SW480 (cell line): ENCODE measurements around the gene NOP9.

ENCODE experiments used
- DNase-seq: peaks from one replicate; pipeline ENCODE4 v3.0.0-alpha.2; 2016; ENCODE audit warnings: low spot score

NOP9 gene

DNA sequence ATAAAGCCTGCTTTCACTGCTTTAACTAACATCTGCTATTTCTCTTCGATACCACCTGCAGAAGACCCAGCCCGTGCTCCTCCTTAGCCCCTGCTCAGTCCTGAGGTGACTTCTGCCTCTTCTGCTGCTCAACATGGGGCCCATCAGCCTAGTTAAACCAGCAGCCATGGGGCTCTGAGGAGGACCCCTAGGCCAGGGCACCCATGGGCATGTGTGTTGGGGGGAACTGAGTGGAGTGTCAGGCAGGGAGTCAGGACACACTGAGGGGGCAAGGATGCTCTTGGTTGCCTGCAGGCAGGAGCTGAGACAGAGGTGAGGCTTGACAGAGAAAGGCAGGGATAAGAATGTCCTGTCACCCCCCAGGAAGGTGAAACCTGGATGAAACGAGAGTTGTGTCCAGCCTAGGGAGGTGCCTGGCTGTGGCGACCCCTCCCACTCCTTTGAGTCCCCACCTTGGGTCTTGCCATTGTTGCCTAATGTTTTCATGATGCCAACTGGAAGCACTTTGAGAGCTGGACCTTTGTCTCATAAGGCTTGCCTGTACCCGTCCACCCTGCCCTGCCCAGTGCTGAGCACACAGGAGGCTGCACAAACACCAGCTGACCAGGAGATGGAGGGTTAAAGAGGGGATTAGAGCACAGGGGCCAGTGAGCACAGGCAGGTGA, 15.7 kb upstream of the NOP9 start:
- DNase-seq, result no peak

DNA sequence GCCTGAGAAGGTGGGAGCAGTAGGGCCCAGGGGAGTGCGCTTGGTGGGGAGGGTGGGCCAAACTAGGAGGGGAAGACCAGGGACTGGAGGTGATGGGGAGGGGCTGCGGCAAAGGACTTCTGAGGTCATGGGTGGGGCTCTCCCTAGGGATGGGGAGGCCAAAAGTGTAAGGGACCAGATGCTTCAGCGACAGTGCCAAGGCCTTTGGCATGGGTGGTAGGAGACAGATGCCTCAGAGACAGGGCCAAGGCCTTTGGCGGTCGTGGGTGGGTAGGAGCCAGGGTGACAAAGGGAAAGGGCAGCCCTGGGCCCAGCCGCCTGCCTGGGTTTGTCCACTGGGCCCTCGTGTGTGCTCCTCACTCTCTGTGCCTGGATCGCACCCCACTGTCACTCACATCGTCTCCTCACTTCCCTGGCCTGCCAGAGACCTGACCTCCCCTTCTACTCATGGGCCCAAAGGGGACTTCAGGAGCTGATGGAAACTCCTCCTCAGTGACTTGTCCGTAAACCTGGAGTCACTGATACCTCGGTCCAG, 15.1 kb upstream of the NOP9 start:
- no peak for DNase-seq

DNA sequence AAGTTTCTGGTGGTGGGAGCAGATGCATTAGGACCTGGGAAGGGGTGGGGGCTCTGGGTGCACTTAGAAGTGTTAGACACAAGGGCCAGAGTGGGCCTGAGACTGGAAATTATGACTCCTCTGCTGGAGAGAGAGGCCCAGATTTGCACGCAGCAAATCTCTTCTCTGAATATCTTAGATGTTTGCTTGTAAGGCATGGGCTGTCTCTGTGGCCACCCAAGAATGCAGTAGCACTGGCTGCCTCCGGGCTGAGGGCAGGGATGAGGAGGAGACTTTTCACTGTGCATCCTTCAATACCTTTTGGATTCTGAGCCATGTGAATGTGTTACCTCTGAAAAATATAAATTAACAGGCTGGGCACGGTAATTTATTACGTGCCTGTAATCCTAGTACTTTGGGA, 14.3 kb upstream of the NOP9 start:
- DNase-seq, result no peak

DNA sequence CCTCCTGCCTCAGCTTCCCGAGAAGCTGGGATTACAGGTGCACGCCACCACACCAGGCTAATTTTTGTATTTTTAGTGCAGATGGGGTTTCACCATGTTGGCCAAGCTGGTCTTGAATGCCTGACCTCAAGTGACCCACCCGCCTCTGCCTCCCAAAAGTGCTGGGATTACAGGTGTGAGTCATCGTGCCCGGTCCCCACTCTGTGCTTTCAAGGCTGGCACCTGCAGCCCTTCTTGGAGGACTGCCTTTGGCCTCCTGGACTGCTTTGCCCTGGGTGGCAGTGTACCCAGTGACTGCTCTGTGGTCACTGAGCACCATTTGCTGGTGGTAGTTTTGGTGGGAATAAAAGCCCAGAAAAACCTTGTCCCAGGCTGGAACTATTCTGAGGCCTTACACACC, 12.7 kb upstream of the NOP9 start:
- no peak for DNase-seq

DNA sequence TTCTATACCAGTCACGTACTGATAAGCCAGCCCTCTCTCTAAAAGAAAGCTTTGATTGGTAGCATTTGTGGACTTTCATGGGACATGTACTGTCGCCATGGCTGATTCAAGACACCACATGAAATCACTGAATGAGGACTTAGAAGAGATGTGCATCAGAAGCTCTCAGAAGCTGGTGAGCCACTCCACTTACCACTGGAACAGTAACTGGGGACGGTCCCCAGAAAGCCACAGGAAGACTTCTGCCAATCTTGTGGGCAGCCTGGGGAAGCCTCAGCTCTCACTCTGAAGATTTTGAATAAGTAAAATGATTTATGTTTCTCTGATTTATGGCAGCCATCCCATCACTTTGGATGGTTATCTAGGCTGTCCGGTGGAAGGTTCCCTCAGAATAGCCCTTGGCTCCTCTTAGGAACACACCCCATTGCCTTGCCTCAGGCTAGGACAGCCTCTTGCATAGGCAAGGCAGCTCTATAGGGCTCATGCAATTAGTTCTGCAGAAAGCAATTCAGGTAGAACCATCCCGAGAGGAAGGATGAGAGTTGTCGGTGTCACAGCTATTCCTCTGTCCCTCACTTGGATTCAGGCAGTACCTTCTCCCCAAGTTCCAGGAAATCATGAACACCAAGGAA, 9.9 kb upstream of the NOP9 start:
- DNase-seq, result no peak

DNA sequence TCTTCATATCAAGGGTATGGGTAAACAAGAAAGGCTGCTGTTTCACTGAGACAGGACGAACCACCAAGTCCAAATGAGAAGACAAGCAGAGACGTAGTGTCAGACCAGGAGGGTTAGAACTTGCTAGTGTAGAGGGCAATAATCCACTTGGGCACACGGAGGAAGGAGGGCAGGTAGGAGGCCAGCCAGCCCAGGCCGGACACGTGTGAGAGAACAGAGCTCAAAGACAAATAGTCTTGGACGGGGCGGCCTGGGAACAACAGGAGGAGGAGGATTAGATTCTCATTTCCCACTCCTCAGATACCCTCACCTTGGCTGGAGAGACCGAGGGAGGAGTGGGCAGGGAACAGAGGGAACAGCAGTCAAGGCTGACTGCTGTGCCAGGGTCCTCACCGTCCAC, 8.9 kb upstream of the NOP9 start:
- no peak for DNase-seq

DNA sequence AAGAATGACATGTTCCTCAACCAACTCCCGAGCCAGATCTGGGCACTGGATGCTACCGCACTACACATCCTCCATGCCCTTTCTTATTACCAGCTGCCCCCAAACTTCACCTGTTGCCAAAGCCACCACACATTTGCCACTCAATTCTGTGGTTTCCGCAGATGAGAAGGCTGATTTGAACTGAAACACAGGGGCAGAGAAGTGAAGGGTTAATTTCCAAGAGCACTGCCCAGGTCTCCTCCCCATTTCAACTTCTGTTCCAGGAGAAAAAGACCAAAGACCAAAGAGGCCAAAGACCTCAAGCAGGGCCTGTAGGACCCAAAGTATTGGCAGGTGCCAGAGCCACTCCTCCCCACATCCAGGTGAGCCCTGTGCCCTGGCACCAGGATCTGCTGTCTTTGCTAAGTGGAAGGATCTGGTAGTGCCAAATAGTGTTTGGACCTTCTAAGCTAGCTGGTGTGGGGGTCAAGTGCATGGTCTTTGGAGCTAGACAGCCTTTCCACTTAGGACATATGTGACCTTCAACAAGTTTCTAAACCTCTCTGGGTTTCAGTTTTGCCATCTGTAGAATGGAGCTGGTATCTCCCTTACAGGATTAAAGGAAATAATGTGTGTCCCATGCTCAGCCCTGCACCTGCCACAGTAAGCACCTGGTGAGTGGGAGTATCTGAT, 8.1 kb upstream of the NOP9 start:
- DNase-seq, result no peak

DNA sequence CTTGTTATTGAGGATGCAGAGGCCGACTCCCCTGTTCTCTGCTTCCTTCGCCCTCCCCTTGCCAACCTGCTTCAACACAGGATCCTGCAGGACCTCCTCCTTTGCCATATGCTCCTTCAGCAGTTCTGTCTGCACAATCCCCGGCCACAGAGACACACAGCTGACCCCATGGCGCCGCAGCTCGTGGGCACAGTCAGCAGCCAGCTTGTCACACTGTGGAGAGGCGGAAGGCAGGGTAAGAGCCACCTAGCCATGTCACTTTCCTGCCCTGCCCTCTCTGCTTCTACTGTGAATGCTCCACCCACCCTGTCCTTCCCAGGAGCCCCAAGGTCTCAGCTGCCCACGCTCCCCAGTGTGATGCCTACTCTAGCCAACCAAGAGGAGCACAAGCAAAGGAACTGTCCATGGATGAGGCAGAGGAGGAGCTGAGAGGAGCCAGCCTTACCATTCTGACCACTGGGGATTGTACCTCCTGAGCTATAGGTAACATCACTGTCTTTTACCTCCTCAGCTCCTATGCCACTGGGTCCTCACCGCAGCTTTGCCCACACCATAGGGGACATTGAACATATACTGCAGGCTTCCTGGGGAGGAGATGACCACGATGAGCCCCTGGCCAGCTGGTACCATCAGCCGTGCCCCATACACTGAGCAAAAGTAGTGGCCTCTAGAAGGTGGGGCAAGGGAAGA, 7.4 kb upstream of the NOP9 start:
- DNase-seq, result no peak

DNA sequence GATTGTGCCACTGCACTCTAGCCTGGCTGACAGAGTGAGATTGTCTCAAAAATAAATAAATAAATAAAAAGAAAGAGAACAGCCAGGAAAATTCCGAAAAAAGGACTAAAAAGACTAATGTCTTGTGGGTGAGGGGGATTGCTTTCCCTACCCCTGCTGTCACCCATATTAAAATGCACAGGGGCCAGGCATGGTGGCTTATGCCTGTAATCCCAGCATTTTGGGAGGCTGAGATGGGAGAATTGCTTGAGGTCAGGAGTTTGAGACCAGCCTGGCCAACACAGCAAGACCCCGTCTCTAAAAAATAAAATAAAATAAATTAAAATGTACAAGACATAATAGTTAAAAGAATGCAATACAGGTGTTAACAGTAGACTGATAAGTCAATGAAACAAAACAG, 6.1 kb upstream of the NOP9 start:
- DNase-seq, result no peak

DNA sequence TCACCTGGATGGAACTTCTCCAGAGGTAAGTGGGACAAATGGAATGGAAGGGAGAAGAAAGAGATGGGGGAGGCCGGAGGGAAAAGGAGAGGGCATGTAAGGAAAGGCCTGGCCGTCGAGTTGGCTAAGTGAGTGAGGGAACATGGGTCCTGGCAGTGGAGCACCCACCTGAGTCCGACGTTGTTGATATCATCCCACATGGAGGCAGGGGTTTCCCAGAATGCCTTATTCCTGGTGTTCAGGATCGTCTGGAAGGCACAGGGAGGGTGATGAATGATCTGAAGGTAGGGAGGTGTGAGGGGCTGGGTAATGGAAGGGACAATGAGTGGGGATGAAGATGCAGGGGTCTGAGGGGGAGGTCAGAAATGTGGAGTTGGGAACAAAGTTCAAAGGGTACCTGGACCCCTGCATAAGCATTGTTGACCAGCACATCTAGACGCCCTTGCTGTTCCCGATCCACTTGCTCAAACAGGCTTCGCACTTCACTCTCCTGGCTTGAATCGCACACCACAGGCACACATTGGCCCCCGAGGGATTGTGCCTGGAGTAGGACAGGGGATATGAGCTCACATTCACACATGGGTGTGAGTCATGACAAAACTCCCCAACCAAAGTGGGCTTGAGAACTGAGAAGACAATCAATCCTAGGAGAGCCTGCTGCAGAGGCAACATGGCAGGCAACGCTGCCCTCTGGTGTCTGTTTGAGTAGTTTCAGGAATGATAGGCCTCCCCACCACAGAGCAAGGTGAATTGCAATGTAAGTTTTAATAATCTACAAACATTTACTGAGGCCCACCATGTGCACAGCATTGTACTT, 3.1 kb upstream of the NOP9 start:
- peak; percentile 71 for DNase-seq

DNA sequence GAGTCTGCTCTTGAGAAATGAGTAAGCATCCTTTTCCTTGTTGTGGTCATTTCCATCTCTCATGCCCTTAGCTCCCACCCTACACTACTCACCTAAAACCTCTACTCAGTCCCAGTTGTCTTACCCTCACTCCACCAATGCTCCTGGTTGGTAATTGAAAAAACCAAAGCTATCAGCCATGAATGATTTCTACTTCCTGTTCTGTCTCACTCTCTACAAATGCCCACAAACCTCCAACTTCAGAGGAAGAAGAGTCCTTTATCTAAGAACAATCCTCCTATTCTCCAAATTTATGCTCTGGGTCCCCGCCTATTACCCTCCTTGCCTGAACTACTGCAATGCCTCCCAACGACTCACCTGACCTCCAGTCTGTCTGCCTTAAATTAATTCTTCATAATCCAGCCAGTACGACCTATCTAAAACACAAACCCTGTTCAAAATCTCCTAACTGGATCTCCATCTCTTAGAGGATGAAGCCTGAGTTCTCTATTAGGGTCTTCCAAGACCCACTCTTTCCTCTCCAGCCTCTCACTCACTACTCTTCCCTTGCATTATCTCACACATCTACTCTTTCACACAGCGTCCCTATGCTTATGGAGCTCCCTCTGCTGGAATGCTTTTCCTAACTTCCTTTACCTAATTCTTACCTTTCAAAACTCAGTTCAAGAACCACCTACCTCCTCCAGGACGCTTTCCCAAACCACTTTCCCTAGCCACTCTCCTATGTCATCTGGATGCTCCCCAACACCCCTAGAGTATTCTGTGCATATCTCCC, 2.3 kb upstream of the NOP9 start:
- peak; percentile 64 for DNase-seq

DNA sequence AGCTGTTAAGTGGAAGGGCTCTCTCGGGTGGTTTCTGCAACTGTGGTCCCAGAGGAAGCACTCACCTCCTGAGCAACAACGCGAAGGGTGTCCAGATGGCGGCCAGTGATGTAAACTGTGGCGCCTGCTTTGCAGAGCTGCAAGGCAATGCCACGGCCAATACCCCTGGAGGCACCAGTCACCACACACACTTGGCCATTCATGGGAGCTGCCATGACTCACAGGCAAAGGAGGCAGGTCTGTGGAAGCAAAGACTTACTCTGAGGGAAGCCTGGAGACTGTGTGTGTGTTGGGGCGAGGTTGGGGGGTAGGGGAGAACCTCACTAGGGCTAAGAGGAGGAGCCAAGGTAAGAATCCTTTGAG, 777 bp upstream of the NOP9 start:
- peak; percentile 52 for DNase-seq

DNA sequence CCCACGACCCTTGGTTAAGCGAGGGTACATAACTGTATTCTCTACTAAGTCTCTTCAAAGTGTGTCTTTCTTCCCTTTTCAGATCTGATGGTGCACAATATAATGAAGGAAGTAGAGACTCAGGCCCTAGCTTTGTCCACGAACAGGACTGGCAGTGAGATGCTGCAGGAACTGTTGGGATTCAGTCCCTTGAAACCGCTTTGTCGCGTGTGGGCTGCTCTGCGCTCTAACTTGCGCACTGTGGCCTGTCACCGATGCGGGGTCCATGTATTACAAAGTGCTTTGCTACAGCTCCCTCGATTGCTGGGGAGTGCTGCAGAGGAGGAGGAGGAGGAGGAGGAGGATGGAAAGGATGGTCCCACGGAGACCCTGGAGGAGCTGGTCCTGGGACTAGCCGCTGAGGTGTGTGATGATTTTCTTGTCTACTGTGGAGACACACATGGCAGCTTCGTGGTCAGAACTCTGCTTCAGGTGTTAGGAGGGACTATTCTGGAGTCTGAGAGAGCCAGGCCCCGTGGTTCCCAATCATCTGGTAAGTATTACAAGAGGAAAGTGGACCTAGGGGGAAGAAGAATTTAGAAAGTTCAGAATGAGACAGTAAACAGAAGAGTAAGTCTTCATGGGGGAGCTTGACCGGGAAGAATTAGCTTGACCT, 803 bp downstream of the NOP9 start:
- DNase-seq, result no peak

DNA sequence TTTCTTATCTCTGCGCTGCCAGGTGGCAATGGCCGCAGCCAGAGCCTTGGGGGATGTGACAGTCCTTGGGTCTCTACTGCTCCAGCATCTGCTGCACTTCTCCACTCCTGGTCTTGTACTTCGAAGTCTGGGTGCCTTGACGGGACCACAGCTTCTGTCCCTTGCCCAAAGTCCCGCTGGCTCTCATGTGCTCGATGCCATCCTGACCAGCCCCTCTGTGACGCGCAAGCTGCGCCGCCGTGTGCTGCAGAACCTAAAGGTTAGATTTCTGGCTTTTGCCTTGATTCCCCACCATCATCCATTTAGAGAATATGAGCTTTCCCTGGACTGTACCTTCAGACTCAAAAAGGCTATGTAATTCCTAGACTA, 4.4 kb downstream of the NOP9 start:
- no peak for DNase-seq

DNA sequence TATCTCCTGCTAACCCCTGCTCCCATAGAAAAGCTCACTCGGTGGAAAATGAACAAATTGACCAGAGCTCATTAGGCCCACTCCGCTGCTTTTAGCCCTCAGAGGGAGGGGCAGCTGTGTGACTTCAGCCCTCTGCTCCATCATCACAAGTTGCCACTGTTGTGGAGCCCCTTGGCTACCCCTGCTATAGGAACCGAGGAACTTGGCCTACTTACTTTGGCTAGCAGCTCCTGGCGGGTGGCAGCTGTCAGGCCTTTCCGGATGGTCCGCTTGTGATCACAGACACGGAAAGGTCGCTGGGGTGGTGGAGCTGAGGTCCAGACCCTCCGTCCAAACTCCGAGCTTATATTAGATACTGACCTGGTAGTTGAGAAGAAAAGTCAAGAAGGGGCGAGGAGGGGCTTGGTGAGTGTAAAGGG, 7.5 kb downstream of the NOP9 start:
- no peak for DNase-seq

DNA sequence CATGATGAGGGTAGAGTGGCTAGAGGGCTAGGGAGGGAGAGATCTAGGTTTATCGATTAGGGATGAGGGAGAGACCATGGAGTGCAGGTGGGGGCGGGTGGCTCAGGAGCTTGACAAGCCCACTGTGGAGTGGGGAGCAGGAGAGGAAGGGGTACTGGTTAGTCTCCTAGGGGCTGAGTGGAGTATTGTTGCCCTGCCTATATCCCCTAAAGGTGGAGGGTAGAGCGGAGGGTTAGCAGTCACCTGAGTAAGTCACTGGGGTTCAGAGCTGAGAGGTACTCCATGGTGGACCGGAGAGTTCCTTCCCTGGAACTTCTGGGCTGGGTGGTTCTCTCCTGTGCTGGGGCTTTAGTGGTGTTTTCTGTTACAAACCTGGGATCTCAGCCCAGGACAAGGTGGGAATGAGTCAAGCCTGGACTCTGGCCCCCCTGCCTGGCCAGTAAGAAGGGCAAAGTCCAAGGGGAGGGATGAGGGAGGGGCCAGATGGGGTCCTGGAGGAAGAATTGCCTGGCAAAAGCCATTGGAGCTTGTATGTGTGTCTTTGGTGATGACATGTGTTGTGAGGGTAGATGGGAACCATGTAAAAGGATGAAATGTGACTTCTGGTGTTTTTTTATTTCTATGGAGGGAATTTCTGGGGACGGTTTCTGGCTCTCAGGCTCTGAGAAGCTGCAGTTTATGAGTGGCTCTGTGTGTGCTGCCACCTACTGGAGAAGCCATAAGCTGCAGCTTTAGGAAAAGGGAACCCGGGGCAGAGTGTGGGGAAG, 8.1 kb downstream of the NOP9 start, which contains the start of gene CIDEB:
CIDEB (minus strand) TSS at position 403 of the 767 bp plus-strand sequence; CDS start at position 284, 119 bp downstream.
- DNase-seq, result peak; percentile 41

DNA sequence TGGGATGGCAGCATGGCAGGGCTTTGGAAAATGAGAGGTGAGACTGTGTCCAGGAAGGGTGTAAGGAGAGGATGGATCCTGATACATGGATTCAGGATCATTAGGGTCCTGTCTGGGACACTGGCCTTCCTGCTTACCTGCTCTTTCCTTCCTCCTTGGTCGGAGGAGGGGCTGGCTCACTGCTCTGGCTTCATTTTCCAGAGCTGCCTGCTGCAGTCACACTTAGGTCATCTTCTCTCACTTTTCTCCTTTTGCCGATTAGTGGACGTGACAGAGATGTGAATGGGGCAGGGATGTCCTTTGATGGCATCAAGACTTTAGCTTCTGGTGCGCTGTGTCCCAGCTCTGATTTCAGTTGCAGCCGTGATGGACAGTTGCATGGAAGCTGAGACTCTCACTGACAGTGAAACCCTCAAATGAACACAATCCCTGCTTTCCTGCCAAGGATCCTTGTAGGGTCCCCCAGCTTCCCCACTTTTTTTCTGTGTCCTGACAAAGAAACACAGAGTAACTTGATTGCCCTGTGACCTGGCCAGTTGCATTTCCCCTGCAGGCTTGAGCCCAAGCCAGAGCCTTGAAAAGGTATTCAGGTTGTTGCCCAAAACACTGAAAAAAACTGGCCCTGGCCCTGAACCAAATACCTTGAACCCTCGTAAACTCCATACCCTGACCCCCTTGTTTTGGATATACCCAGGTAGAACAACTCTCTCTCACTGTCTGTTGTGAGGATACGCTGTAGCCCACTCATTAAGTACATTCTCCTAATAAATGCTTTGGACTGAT, 8.9 kb downstream of the NOP9 start:
- no peak for DNase-seq

DNA sequence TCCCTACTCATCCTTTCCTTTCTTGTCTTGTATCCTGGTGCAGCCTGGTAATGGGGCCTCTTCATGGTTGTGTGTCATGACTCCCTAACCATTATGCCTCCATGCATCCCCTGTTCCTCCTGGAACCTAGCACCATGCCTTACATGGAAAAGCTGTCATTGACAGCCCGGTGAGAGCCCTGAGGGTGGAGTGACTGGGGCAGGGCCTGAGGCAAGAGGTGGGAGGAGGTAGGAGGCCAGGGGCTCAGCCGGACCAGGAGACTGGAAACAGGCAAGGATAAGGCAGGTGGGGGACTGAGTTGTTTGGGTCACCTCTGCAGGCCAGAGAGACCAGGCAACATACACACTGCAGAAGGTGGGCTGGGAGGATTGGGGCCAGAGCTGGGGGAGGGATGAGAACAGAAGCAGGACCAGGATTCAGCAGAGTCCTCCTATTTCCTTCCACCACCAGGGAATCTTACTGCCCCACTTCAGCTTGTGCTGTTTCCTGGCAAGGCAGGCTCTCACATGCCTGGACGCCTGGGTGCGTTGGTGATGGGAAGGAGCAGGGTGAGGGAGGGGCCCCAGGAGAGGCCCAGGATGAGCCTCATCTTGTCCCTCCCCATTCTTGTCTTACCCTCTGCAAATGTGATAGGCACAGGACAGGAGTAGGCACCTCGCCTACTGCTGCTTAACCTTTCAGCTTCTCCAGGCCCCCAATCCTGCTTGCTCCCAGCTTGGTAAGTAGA, 10.1 kb downstream of the NOP9 start, which contains the start of gene LTB4R2:
LTB4R2 (plus strand) TSS at position 603 of the 727 bp plus-strand sequence. CDS start 525 bp downstream, outside the sequence.
- DNase-seq, result no peak
